Retinal pigment epithelial cell (primary cell): ENCODE measurements around the gene RBM26.
"Not testable (repeated sequence)": the region's sequence is repeated elsewhere in the genome, so short reads cannot be mapped to it uniquely, and the experiment has no call there.

Source experiments
- DNase-seq: peaks from one replicate; pipeline ENCODE4 v3.0.0-alpha.2; 2010; ENCODE audit warnings: low read depth
- H3K4me3 ChIP-seq: 2 replicates; pipeline ENCODE4 v1.5.1; 2011; ENCODE audit warnings: mild to moderate bottlenecking, low read length, control low read depth, moderate library complexity
- CTCF ChIP-seq: conservative IDR thresholded peaks from 2 replicates; pipeline ENCODE4 v1.5.1; 2011; ENCODE audit warnings: low read depth, low read length, control low read depth, inconsistent platforms

The RBM26 gene

GRCh38 chr13:79361299-79361698 lies 44.8 kb downstream of the RBM26 start:
- TF ChIP-seq CTCF: no peak
- H3K4me3 ChIP-seq: no peak overlapping the region
- no peak for DNase-seq

- DNase-seq: no peak
- no peak for TF ChIP-seq CTCF
- H3K4me3 ChIP-seq: no peak overlapping the region
These were observed 46.0 kb downstream of the RBM26 start for GRCh38 chr13:79360095-79360494.

- H3K4me3 ChIP-seq: no peak overlapping the region
- no peak for DNase-seq
- TF ChIP-seq CTCF: no peak
These were observed 47.0 kb downstream of the RBM26 start for GRCh38 chr13:79359064-79359463.

- H3K4me3 ChIP-seq: no peak overlapping the region
- no peak for TF ChIP-seq CTCF
- DNase-seq: no peak
These were observed 51.8 kb downstream of the RBM26 start for GRCh38 chr13:79354285-79354684.

GRCh38 chr13:79353693-79354092 lies 52.4 kb downstream of the RBM26 start:
- no peak for TF ChIP-seq CTCF
- H3K4me3 ChIP-seq: no peak overlapping the region
- DNase-seq: no peak

- DNase-seq: no peak
- TF ChIP-seq CTCF: no peak
These were observed 53.9 kb downstream of the RBM26 start for GRCh38 chr13:79352107-79352506.

GRCh38 chr13:79349608-79350007 lies 56.4 kb downstream of the RBM26 start:
- not testable (repeated sequence) for DNase-seq, H3K4me3 ChIP-seq

More at GRCh38 chr13:79352107-79352506, 53.9 kb downstream of the RBM26 start:
- H3K4me3 ChIP-seq: no peak overlapping the region

- DNase-seq: no peak
- TF ChIP-seq CTCF: no peak
- H3K4me3 ChIP-seq: no peak overlapping the region
These were observed 57.0 kb downstream of the RBM26 start for GRCh38 chr13:79349011-79349410.
